COLO668 (cell line): Measurements from ENCODE around the gene RGL3.
A peak's percentile ranks its signal among the peaks of the same experiment; 100 is the strongest.
"Not testable (repeated sequence)": the region's sequence is repeated elsewhere in the genome, so short reads cannot be mapped to it uniquely, and the experiment has no call there.

Source experiments
- DNase-seq: peaks from one replicate; lab custom pipeline; 2025; ENCODE audit not compliant: unreplicated experiment; lab: John Stamatoyannopoulos, UW

The RGL3 gene

GRCh38 chr19:11363881-11364280 lies 55.2 kb downstream of the RGL3 start:
- DNase-seq: no peak

GRCh38 chr19:11361771-11362731 lies 57.1 kb downstream of the RGL3 start:
- DNase-seq: no peak

- peak; percentile 53 for DNase-seq
Measured at GRCh38 chr19:11361037-11361770, 57.9 kb downstream of the RGL3 start.

GRCh38 chr19:11359421-11359820 lies 59.7 kb downstream of the RGL3 start:
- DNase-seq: no peak

- DNase-seq: peak; percentile 32
Measured at GRCh38 chr19:11356676-11357550, 62.2 kb downstream of the RGL3 start.

GRCh38 chr19:11356074-11356397 lies 63.1 kb downstream of the RGL3 start:
- no peak for DNase-seq

- peak; percentile 97 for DNase-seq
Measured at GRCh38 chr19:11355160-11356073, 63.7 kb downstream of the RGL3 start, which contains the start of gene PLPPR2. Gene PLPPR2 (plus strand): TSS chr19:11355432. CDS start chr19:11357674, 2,242 bp downstream.

GRCh38 chr19:11354102-11354501 lies 65.0 kb downstream of the RGL3 start:
- not testable (repeated sequence) for DNase-seq

GRCh38 chr19:11349171-11349570 lies 69.9 kb downstream of the RGL3 start:
- DNase-seq: no peak

- no peak for DNase-seq
Measured at GRCh38 chr19:11347546-11348039, 71.5 kb downstream of the RGL3 start.

- peak; percentile 98 for DNase-seq
Measured at GRCh38 chr19:11346104-11346940, 72.8 kb downstream of the RGL3 start, which contains the start of the genes CCDC159 and TMEM205. Gene CCDC159 (plus strand): TSS chr19:11346519. CDS start chr19:11346607, 88 bp downstream. Gene TMEM205 (minus strand): TSS chr19:11346268. CDS start chr19:11345619, 649 bp downstream.

- peak; percentile 41 for DNase-seq
Measured at GRCh38 chr19:11345122-11345803, 73.9 kb downstream of the RGL3 start.
